Lung (tissue), 12 donors: ENCODE results near the gene ATM. TPM values are rescaled to one million over a fixed set of nuclear protein-coding genes. Genes with fewer than 3 reads are reported as not detected.

Experiments used
- ATAC-seq: fragments of 200-7000 bp; cut with Tn5 transposase; one replicate; pipeline ENCODE4 v1.9.1; 2020; ENCODE audit warnings: moderate number of reproducible peaks; ENCODE audit not compliant: insufficient read depth, low FRiP score
- DNase-seq, 3 donors: peaks; one replicate each; pipeline ENCODE4 v3.0.0-alpha.2; 2013 to 2017
- H3K27ac ChIP-seq, 2 donors: one replicate each; pipeline ENCODE4 v1.5.1; 2013; ENCODE audit warnings: mild to moderate bottlenecking in 2 of 2, moderate library complexity in 2 of 2, control low read depth in 1 of 2, inconsistent platforms in 1 of 2, low read depth in 1 of 2, low read length in 1 of 2
- H3K27me3 ChIP-seq, 3 donors: one replicate each; pipeline ENCODE4 v1.5.1; 2013; ENCODE audit warnings: low read length in 2 of 3; ENCODE audit not compliant: control insufficient read depth in 3 of 3, insufficient read depth in 3 of 3
- H3K36me3 ChIP-seq, 4 donors: one replicate each; pipeline ENCODE4 v1.5.1; 2013; ENCODE audit warnings: low read length in 4 of 4, mild to moderate bottlenecking in 1 of 4, moderate library complexity in 1 of 4; ENCODE audit not compliant: control insufficient read depth in 4 of 4, insufficient read depth in 4 of 4
- H3K4me1 ChIP-seq, 5 donors: one replicate each; pipeline ENCODE4 v1.5.1; 2013; ENCODE audit warnings: low read length in 5 of 5, mild to moderate bottlenecking in 2 of 5, moderate library complexity in 1 of 5; ENCODE audit not compliant: control insufficient read depth in 5 of 5, insufficient read depth in 5 of 5
- H3K4me3 ChIP-seq: one replicate; pipeline ENCODE4 v1.5.1; 2013; ENCODE audit warnings: mild to moderate bottlenecking, control low read depth, moderate library complexity
- H3K9ac ChIP-seq, 2 donors: one replicate each; pipeline ENCODE4 v1.5.1; 2013; ENCODE audit warnings: low read length in 2 of 2, control low read depth in 1 of 2; ENCODE audit not compliant: insufficient read depth in 1 of 2
- H3K9me3 ChIP-seq, 4 donors: one replicate each; pipeline ENCODE4 v1.5.1; 2013; ENCODE audit warnings: low read length in 3 of 4, mild to moderate bottlenecking in 1 of 4, moderate library complexity in 1 of 4; ENCODE audit not compliant: control insufficient read depth in 4 of 4, insufficient read depth in 3 of 4
- CTCF ChIP-seq: IDR thresholded peaks from 2 replicates; pipeline ENCODE4 v1.5.1; 2012; ENCODE audit warnings: mild to moderate bottlenecking; ENCODE audit errors: control extremely low read depth, extremely low read depth
- WGBS, 2 donors: extraction: QIAGEN DNeasy Blood & Tissue Kit; methylation state at CpG; one replicate each; pipeline ENCODE4 v1.1.7; 2013; 5-methylcytosine and 5-hydroxymethylcytosine counted together
- polyA plus RNA-seq, 2 donors: library from polyadenylated mRNA; stranded (reverse); fragments of 200-250 nt; gene quantifications; one replicate each; pipeline ENCODE4 v1.2.1, GENCODE V29; 2013
- total RNA-seq, 2 donors: library from RNA; depleted of rRNA in 1 of 2; stranded (reverse); fragments of >200 nt in 1 of 2; gene quantifications; one replicate each; pipeline ENCODE4 v1.2.1, GENCODE V29; 2014 to 2021
- donor health status: control.
- donor health status: control.
- donor health status: Bipolar disorder and iron deficiency.
- donor health status: healthy.
- donor health status: DM: yes; HTN: yes; CAD: no.

ATM gene
- total and polyA plus RNA-seq, 4 donors: 14.9 to 165 (median 29.9) TPM

- DNase-seq: no peak
- whole genome bisulfite sequencing, 2 donors: 98 to 99% methylated on average over 6 of the region's 6 CpGs
Observed at GRCh38 chr11:108207683-108208060, 15.2 kb upstream of the ATM start.

GRCh38 chr11:108210441-108210840 is 12.4 kb upstream of the ATM start:
- Histone ChIP-seq H3K36me3 (peaks cover 0 to 62% (median 31%) of the 10 kb centered on the region in 4 donors), H3K9ac (no peak overlapping the region), H3K27ac (no peak overlapping the region), H3K27me3 (no peaks in the 10 kb centered on the region), H3K4me3 (no peak overlapping the region), H3K4me1 (no peaks in the 10 kb centered on the region), H3K9me3 (peaks cover 0 to 11% (median 5%) of the 10 kb centered on the region in 4 donors)
- DNase-seq (no peak), ATAC-seq (no peak)
- 94 to 97% methylated on average over 1 of the region's 1 CpG for WGBS, 2 donors
- TF ChIP-seq CTCF: no peak

More at GRCh38 chr11:108207683-108208060, 15.2 kb upstream of the ATM start:
- H3K36me3 ChIP-seq: peaks cover 4 to 66% (median 33%) of the 10 kb centered on the region in 4 donors
- TF ChIP-seq CTCF: no peak
- no peak for ATAC-seq
- no peak overlapping the region for H3K27ac ChIP-seq
- no peak overlapping the region for H3K9ac ChIP-seq
- H3K27me3 ChIP-seq: no peaks in the 10 kb centered on the region
- H3K4me3 ChIP-seq: no peak overlapping the region
- H3K4me1 ChIP-seq: no peaks in the 10 kb centered on the region
- H3K9me3 ChIP-seq: peaks cover 0 to 18% (median 10%) of the 10 kb centered on the region in 4 donors

GRCh38 chr11:108213784-108214183 is 9.1 kb upstream of the ATM start:
- DNase-seq (no peak), ATAC-seq (no peak)
- H3K9me3 ChIP-seq: no peaks in the 10 kb centered on the region
- H3K27me3 ChIP-seq: no peaks in the 10 kb centered on the region
- no peak overlapping the region for H3K9ac ChIP-seq
- TF ChIP-seq CTCF: no peak
- no peaks in the 10 kb centered on the region for H3K4me1 ChIP-seq
- H3K36me3 ChIP-seq: peaks cover 0 to 36% (median 11%) of the 10 kb centered on the region in 4 donors
- no peak overlapping the region for H3K27ac ChIP-seq
- WGBS, 2 donors: 78 to 95% methylated on average over 2 of the region's 2 CpGs
- no peak overlapping the region for H3K4me3 ChIP-seq

GRCh38 chr11:108216988-108217387 is 5.9 kb upstream of the ATM start:
- peaks cover 0 to 14% (median 6%) of the 10 kb centered on the region in 4 donors for H3K36me3 ChIP-seq
- DNase-seq: no peak
- TF ChIP-seq CTCF: no peak
- H3K27me3 ChIP-seq: no peaks in the 10 kb centered on the region
- H3K27ac ChIP-seq: no peak overlapping the region
- WGBS, 2 donors: 65 to 76% methylated on average over 4 of the region's 4 CpGs
- no peak for ATAC-seq
- no peak overlapping the region for H3K4me3 ChIP-seq
- peaks cover 0 to 15% (median 8%) of the 10 kb centered on the region in 5 donors for H3K4me1 ChIP-seq
- no peaks in the 10 kb centered on the region for H3K9me3 ChIP-seq
- no peak overlapping the region for H3K9ac ChIP-seq
